GM19239 (cell line): ENCODE results near the gene MCF2L2.
"Not testable (repeated sequence)": the region's sequence is repeated elsewhere in the genome, so short reads cannot be mapped to it uniquely, and the experiment has no call there.

Experiments
- DNase-seq: peaks from one replicate; pipeline ENCODE4 v3.0.0; 2011; ENCODE audit warnings: low spot score; ENCODE audit not compliant: insufficient read length
- FAIRE-seq: peaks from 2 replicates; lab custom pipeline; 2011; peaks lifted over from hg19 to GRCh38; lab: Jason Lieb, UNC

MCF2L2 gene

DNA sequence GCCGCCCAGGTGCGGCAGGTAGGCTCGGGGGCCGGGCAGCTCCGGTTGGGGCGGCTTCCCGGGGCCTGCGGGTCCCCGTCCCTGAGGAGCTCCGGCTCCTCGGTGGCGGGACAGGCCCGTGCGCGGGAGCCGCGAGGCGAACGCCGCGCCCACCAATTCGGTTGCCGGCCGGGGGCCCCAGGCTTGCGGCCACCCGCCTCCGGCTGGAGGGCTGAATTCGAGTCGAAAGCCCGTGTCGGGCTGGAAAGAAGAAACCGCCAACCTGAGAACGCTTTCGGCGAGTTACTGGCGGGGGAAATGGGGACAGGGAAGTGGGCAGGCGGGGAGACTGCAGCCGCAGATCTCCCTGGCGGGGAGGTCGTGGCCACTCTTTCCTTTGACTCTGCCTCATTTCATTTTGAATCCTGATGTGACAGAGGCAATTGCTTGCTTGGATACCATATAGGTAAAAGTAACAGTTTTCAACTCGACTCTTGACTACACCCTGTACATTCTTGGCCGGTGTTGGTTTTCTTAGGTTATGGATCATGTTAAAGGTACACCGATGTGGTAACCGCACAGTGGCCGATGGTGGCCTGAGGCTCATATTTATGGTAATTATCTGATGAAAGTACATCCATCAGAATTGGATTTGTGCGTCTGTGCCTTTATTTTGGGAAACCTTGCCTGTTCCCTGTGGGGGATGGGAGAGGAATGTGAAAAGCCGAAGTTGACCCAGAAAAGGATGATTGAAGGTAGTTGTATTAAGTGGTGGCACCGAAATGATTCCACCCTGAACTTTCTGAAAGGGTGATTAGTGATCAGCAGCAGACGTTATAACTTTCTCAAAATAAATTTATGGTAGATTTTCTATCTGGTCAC, 173.7 kb downstream of the MCF2L2 start:
- no peak for DNase-seq
- FAIRE-seq, result no peak

- DNase-seq (peak; percentile 27), FAIRE-seq (no peak)
Measured at GRCh38 chr3:183253528-183254486, 174.6 kb downstream of the MCF2L2 start.

DNA sequence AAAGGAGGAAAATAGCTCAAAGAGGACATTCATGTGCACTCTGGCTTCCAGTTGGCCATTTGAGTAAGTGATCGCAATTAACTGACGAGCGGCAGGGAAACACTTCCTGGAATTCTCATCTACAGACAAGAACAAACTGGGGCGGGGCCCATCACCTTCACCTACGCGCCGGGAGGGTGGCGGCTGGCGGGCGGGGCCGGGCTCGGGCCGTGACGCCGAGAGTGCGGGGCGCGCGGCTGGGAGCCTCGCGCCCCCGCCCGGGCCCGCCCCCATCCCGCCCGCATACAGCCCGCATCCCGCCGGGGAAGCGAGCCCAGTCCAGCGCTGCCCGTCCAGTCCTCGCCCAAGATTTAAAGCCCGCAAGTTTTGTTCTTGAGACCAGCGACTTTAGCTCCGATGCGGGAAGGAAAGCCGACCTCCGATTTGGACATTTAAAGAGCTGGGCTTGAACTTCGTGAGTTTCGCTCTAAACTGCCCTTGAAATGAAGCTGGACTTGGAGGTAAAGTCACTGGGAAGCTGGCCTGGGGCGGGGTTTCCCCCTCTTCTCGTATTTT, 175.4 kb downstream of the MCF2L2 start, which contains the start of gene B3GNT5:
Gene B3GNT5, plus strand, starts transcription at position 281 of the 555 bp plus-strand sequence. CDS start 16,546 bp downstream, outside the sequence.
- no peak for FAIRE-seq
- no peak for DNase-seq

DNA sequence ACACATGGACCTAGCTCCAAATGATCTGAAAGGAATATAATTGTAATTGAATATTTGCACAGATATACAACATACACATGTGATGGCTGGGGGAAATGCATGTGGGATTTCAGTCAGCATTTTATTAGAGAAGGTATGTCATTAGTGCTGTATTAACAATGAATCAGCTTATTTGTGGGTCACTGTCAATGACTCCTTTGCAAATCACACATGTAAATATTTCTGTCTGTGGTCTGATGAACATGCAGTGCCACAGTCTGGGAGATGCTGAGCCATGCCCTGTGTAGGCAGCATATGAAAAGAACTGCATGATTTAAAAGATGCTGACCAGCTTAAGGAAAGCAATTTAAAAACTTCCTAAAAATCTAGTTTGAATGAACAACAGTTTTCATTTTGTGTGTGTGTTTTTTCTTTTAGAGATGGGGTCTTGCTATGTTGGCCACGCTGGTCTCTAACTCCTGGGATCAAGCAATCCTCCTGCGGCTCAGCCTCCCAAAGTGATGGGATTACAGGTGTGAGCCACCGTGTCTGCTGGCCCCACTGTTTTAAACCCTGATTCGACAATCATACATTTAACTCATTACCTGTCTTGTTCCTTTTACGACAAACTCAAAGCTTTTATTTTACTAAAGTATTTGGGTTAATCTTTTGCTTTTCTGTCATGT, 176.2 kb downstream of the MCF2L2 start:
- FAIRE-seq, result peak; percentile 28

GRCh38 chr3:183249006-183249718, 179.3 kb downstream of the MCF2L2 start:
- no peak for DNase-seq
- FAIRE-seq, result no peak

More for the DNA sequence above, 176.2 kb downstream of the MCF2L2 start:
- DNase-seq, result no peak

- no peak for DNase-seq
- no peak for FAIRE-seq
Measured at GRCh38 chr3:183247011-183247589, 181.3 kb downstream of the MCF2L2 start.

GRCh38 chr3:183244981-183245476, 183.4 kb downstream of the MCF2L2 start:
- no peak for DNase-seq
- FAIRE-seq, result no peak

DNA sequence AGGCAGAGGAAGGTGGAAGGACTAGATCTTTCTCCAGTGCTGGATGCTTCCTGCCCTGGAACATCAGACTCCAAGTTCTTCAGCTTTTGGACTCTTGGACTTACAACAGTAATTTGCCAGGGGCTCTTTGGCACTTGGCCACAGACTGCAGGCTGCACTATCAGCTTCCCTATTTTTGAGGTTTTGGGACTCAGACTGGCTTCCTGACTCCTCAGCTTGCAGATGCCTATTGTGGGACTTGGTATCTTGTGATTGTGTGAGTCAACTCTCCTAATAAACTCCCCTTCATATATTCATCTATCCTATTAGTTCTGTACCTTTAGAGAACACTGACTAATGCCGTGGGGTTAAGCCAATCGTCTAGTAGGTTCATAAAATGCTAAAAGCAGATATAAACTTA, 184.2 kb downstream of the MCF2L2 start:
- DNase-seq (no peak), FAIRE-seq (no peak)

GRCh38 chr3:183242431-183242830, 186.0 kb downstream of the MCF2L2 start:
- no peak for FAIRE-seq
- no peak for DNase-seq

DNA sequence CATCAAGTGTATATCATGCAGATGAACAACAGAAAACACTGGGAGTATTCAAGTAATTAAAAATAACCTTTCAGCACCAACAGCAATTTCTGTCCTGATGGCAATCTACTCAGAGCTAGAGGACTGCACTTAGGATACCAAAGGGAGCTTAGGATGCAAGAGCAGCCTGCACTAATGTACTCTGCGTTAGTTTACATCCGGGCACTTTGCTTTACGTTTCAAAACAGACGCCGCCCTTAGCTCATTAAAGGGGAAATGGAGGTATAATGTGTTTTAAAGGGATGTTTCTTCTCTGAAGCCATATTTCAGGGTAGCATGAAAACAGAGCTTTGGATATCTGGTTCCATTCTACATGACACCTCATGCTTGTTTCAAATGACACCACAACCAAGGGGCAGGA, 189.4 kb downstream of the MCF2L2 start:
- no peak for DNase-seq
- no peak for FAIRE-seq

- FAIRE-seq (no peak), DNase-seq (no peak)
Measured at GRCh38 chr3:183233966-183234365, 194.5 kb downstream of the MCF2L2 start.

- DNase-seq (no peak), FAIRE-seq (no peak)
Measured at GRCh38 chr3:183230826-183231225, 197.6 kb downstream of the MCF2L2 start.

DNA sequence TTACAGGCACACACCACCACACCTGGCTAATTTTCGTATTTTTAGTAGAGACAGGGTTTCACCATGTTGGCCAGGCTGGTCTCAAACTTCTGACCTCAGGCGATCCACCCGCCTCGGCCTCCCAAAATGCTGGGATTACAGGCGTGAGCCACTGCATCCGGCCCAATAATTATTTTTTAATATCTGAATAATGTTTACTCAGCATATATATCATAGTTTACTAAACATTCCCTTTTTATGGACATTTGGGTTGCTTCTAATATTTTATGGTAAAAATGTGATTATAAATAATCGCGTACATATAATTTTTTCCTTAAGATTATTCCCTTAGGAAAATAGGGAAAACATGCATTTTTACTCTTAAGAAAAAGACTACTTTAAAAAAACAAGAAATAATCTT, 198.2 kb downstream of the MCF2L2 start:
- DNase-seq, FAIRE-seq: not testable (repeated sequence)

DNA sequence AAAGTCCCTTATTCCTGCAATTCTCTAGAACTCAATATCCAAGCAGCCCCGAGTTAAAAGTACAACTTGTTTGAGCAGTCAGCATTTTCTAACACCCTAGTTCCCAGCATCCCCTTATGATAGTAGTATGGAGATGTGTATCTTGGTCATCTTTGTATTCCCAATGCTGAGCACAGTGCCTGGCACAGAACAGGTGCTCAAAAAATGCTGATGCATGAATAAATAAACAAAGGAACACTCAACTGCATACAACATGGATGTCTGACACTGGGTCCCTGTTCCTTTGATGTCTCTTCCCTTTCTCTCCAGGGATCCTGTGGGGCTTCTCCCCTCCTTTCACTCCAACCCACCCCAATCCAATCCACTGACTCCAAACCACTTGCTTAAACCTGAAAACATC, 199.2 kb downstream of the MCF2L2 start:
- DNase-seq (no peak), FAIRE-seq (no peak)

GRCh38 chr3:183227586-183227985, 200.8 kb downstream of the MCF2L2 start:
- DNase-seq (no peak), FAIRE-seq (no peak)

- FAIRE-seq (no peak), DNase-seq (no peak)
Measured at GRCh38 chr3:183226333-183226890, 202.0 kb downstream of the MCF2L2 start.

- DNase-seq (no peak), FAIRE-seq (no peak)
Measured at GRCh38 chr3:183224180-183224970, 204.0 kb downstream of the MCF2L2 start.
